ENCODE data around the gene GALNT2. TPM values are rescaled to one million over a fixed set of nuclear protein-coding genes. Genes with fewer than 3 reads are reported as not detected.
A peak's percentile ranks its signal among the peaks of the same experiment; 100 is the strongest.

GALNT2 gene
- total and polyA plus RNA-seq, 2 of the 13 experiments (the other 11 are each of a cell fraction or from before 2014, with no cell fraction given): 39.3 to 39.6 TPM

GRCh38 chr1:230105754-230106625 is 39.0 kb downstream of the GALNT2 start (continued):
- TF ChIP-seq HNF4G (IDR thresholded peaks at IDR 0.05; ENCODE audit: borderline replicate concordance, low read depth, low read length) (peak; percentile 77; the same call in 1 of the 2 replicates), HNF4G (CRISPR knock-in tag; IDR thresholded peaks at IDR 0.05; ENCODE audit: borderline replicate concordance, low read depth) (no peak; the same call in 1 of the 2 replicates), CREM (IDR thresholded peaks at IDR 0.05) (peak; percentile 76), CREM (CRISPR knock-in tag; IDR thresholded peaks at IDR 0.05) (no peak), ZSCAN22 (CRISPR knock-in tag; IDR thresholded peaks at IDR 0.05) (no peak), ZNF282 (IDR thresholded peaks at IDR 0.05; ENCODE audit: partially characterized antibody) (no peak), SMAD9 (CRISPR knock-in tag; IDR thresholded peaks at IDR 0.05) (no peak), MXD3 (CRISPR knock-in tag; IDR thresholded peaks at IDR 0.05) (no peak), ZNF280D (CRISPR knock-in tag; IDR thresholded peaks at IDR 0.05) (no peak), SP5 (CRISPR knock-in tag; IDR thresholded peaks at IDR 0.05; ENCODE audit: borderline replicate concordance, low read depth) (no peak), ZNF331 (CRISPR knock-in tag; IDR thresholded peaks at IDR 0.05) (peak; percentile 60; the same call in 1 of the 2 replicates), UBTF (CRISPR knock-in tag; IDR thresholded peaks at IDR 0.05) (no peak; the same call in none of the 2 replicates), ZNF564 (CRISPR knock-in tag; IDR thresholded peaks at IDR 0.05) (no peak), ZNF382 (CRISPR knock-in tag; IDR thresholded peaks at IDR 0.05; ENCODE audit: borderline replicate concordance) (no peak), SNAPC5 (CRISPR knock-in tag; IDR thresholded peaks at IDR 0.05; ENCODE audit: borderline replicate concordance) (no peak), GPN1 (CRISPR knock-in tag; IDR thresholded peaks at IDR 0.05; ENCODE audit: borderline replicate concordance) (no peak), HINFP (CRISPR knock-in tag; IDR thresholded peaks at IDR 0.05; ENCODE audit: low read depth) (peak; percentile 43; the same call in 1 of the 2 replicates), WIZ (CRISPR knock-in tag; IDR thresholded peaks at IDR 0.05) (no peak), ZNF614 (CRISPR knock-in tag; IDR thresholded peaks at IDR 0.05; ENCODE audit: borderline replicate concordance) (peak; percentile 78; the same call in 1 of the 2 replicates)

Data from HepG2 (cell line).